NCI-H1436 treated with DMSO at 0.1 percent for 48 hours (cell line): ENCODE measurements around the gene OR6B1.
"Not testable (repeated sequence)": the region's sequence is repeated elsewhere in the genome, so short reads cannot be mapped to it uniquely, and the experiment has no call there.

Experiments
- DNase-seq: peaks from one replicate; lab custom pipeline; 2025; lab: John Stamatoyannopoulos, UW

The OR6B1 gene

GRCh38 chr7:144038887-144039286 lies 38.8 kb downstream of the OR6B1 start:
- DNase-seq: no peak

GRCh38 chr7:144048648-144049047 lies 48.5 kb downstream of the OR6B1 start, which contains the start of gene OR2A5:
Gene OR2A5 (plus strand): TSS chr7:144048948. CDS start chr7:144050402, 1,454 bp downstream.
- peak; percentile 72 for DNase-seq

DNA sequence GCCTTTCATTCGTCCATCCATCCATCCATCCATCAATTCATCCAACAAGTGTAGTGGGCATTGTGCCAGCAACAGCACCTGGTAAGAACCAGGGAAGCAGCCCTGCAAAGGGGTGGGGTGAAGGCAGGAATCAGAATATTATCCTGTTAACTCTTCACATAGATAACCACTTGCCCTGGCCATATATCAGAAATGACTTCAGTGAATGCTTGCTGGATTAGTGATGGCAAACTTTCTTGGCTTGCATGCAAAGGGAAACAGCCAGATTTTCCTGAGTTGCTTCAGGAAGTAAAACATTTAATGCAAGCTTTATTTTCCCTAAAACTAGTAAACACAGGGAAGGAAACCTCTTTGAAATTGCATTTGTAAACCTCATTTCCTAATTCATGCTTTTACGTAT lies 49.4 kb downstream of the OR6B1 start:
- DNase-seq: no peak

DNA sequence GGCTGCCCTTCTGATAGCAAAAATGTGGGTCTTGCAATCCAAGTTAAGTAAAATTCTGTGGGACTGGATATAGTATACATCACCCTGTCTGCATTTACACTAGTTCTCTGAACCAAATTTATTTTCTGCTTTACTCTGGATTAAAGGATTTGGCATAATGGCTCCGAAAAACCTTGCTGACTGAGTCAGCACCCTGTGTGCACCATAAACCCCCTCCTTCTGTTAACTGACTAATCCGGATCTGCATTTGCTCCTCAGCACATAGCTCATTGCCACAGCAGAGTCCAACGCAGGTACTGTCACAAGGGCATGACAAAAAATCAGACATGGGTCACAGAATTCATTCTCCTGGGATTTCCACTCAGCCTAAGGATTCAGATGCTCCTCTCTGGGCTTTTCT lies 50.0 kb downstream of the OR6B1 start:
- no peak for DNase-seq

DNA sequence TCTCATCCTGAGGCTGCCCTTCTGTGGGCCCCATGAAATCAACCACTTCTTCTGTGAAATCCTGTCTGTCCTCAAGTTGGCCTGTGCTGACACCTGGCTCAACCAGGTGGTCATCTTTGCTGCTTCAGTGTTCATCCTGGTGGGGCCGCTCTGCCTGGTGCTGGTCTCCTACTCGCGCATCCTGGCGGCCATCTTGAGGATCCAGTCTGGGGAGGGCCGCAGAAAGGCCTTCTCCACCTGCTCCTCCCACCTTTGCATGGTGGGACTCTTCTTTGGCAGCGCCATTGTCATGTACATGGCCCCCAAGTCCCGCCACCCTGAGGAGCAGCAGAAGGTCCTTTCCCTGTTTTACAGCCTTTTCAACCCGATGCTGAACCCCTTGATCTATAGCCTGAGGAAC lies 50.8 kb downstream of the OR6B1 start:
- not testable (repeated sequence) for DNase-seq

- DNase-seq: no peak
Observed at GRCh38 chr7:144057954-144058353, 57.8 kb downstream of the OR6B1 start.
